SH-SY5Y (cell line): Measurements from ENCODE around the gene HSPA9.

Source experiments
- GATA2 ChIP-seq: IDR thresholded peaks from 2 replicates; pipeline ENCODE4 v1.6.1; 2011; ENCODE audit warnings: mild to moderate bottlenecking, low read depth, low read length
- GATA3 ChIP-seq: IDR thresholded peaks from 2 replicates; pipeline ENCODE4 v1.6.1; 2011; ENCODE audit warnings: low read depth, mild to moderate bottlenecking, low read length, moderate library complexity

- no peak for TF ChIP-seq GATA3
- no peak for TF ChIP-seq GATA2
Measured at GRCh38 chr5:138615461-138615860, 40.3 kb upstream of the HSPA9 start.
